Transverse colon (tissue), 4 donors: ENCODE data around the gene BCCIP.

Experiments
- EP300 ChIP-seq: sonication (generic); formaldehyde crosslinking; IDR thresholded peaks from one replicate; pipeline ENCODE4 v1.6.1; 2017; ENCODE audit warnings: antibody characterized with exemption, low read depth
- POLR2A ChIP-seq: fragments of 450-650 bp; IDR thresholded peaks from one replicate; pipeline ENCODE4 v1.6.1; 2016; ENCODE audit warnings: antibody characterized with exemption, mild to moderate bottlenecking, moderate library complexity
- POLR2AphosphoS5 ChIP-seq, 3 donors: sonication (generic); formaldehyde crosslinking; IDR thresholded peaks; one replicate each; pipeline ENCODE4 v1.6.1; 2016; ENCODE audit warnings: antibody characterized with exemption in 3 of 3
- TF ChIP-seq, protein P1 (sequence below), 5 experiments: fragments of 200-600 bp in 3 of 5; fragments of 450-650 bp in 2 of 5; sonication (generic) in 3 of 5; IDR thresholded peaks; 1 replicate in 2 of 5; 2 replicates in 3 of 5; pipeline ENCODE4 v1.5.1; 2016 to 2017; ENCODE audit warnings: antibody characterized with exemption in 5 of 5, inconsistent platforms in 3 of 5, mild to moderate bottlenecking in 2 of 5, moderate library complexity in 1 of 5

GRCh38 chr10:125817337-125817946 lies 5.9 kb upstream of the BCCIP start:
- TF ChIP-seq, protein P1, sequence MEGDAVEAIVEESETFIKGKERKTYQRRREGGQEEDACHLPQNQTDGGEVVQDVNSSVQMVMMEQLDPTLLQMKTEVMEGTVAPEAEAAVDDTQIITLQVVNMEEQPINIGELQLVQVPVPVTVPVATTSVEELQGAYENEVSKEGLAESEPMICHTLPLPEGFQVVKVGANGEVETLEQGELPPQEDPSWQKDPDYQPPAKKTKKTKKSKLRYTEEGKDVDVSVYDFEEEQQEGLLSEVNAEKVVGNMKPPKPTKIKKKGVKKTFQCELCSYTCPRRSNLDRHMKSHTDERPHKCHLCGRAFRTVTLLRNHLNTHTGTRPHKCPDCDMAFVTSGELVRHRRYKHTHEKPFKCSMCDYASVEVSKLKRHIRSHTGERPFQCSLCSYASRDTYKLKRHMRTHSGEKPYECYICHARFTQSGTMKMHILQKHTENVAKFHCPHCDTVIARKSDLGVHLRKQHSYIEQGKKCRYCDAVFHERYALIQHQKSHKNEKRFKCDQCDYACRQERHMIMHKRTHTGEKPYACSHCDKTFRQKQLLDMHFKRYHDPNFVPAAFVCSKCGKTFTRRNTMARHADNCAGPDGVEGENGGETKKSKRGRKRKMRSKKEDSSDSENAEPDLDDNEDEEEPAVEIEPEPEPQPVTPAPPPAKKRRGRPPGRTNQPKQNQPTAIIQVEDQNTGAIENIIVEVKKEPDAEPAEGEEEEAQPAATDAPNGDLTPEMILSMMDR (IDR thresholded peaks at IDR 0.05): no peak
- no peak for TF ChIP-seq POLR2A
- TF ChIP-seq POLR2AphosphoS5 (IDR thresholded peaks at IDR 0.05): no peak
- no peak for TF ChIP-seq EP300
